Heart left ventricle (tissue), 13 donors: ENCODE results near the gene EMILIN2.

Source experiments
- POLR2A ChIP-seq, 2 donors: fragments of 450-650 bp; IDR thresholded peaks; one replicate each; pipeline ENCODE4 v1.6.1; 2017; ENCODE audit warnings: antibody characterized with exemption in 2 of 2, mild to moderate bottlenecking in 2 of 2, moderate library complexity in 2 of 2
- TF ChIP-seq, protein P1 (sequence below), 12 donors: fragments of 200-600 bp; sonication (generic) in 4 of 12; IDR thresholded peaks; one replicate each; pipeline versions ENCODE4 v1.5.0 to v1.8.0; 2018 to 2022; ENCODE audit warnings: antibody characterized with exemption in 12 of 12, mild to moderate bottlenecking in 5 of 12
- donor health status: ischemic (EF 13 %, LVEDD 7.1; RV severe dilation, severe dysfunction).
- donor health status: DM: no; HTN: yes; CAD: no.
- donor health status: DM: no; HTN: no; CAD: no.
- donor health status: ischemic (EF 25% LVEDD 6.9; RV normal size, moderate dysfunction).
- donor health status: ischemic (EF 25% LVEDD 5.7; RV mildly dilated, moderate dysfunction).
- donor health status: ischemic (EF 35%, LVEDD 5.7; RV mildly dilated, moderate dysfunction).
- donor health status: nonischemic (EF 11% LVEDD 7.7; RV severe dilation, severe dysfunction).
- donor health status: DM: yes; HTN: yes; CAD: no.
- donor health status: PGD.
- donor health status: ischemic (EF 29% LVEDD 5.4; RV normal size, mild dysfunction).
- donor health status: nonischemic (EF 23%, LVEDD 6.1; RV moderate dilation, normal function).

DNA sequence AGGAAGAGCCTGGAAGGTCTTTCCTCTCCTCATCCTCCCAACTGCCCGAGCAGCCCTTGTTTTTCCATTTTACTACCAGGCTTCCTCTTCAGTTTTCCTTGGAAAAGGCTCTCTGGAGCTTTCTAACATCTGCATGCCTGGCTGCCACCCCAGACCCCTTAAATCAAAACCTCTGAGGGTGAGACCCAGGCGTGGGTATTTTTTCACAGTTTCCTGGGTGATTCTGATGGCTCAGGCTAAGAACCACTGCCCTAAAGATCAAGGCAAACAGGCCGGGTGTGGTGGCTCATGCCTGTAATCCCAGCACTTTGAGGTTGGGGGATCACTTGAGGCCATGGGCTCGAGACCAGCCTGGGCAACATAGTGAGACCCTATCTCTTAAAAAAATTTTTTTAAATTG, 35.4 kb downstream of the EMILIN2 start:
- TF ChIP-seq, protein P1, sequence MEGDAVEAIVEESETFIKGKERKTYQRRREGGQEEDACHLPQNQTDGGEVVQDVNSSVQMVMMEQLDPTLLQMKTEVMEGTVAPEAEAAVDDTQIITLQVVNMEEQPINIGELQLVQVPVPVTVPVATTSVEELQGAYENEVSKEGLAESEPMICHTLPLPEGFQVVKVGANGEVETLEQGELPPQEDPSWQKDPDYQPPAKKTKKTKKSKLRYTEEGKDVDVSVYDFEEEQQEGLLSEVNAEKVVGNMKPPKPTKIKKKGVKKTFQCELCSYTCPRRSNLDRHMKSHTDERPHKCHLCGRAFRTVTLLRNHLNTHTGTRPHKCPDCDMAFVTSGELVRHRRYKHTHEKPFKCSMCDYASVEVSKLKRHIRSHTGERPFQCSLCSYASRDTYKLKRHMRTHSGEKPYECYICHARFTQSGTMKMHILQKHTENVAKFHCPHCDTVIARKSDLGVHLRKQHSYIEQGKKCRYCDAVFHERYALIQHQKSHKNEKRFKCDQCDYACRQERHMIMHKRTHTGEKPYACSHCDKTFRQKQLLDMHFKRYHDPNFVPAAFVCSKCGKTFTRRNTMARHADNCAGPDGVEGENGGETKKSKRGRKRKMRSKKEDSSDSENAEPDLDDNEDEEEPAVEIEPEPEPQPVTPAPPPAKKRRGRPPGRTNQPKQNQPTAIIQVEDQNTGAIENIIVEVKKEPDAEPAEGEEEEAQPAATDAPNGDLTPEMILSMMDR (IDR thresholded peaks at IDR 0.05) = no peak
- TF ChIP-seq POLR2A (IDR thresholded peaks at IDR 0.05) = no peak
